Sigmoid colon (tissue), 7 donors: ENCODE results near the gene KMT2D. TPM values are rescaled to one million over a fixed set of nuclear protein-coding genes. Genes with fewer than 3 reads are reported as not detected.

Experiments used
- DNase-seq: peaks from one replicate; pipeline ENCODE4 v3.0.0-alpha.2; 2019
- H3K27ac ChIP-seq, 4 donors: fragments of 200-600 bp; sonication (generic); one replicate each; pipeline ENCODE4 v1.5.1; 2016 to 2019; ENCODE audit warnings: mild to moderate bottlenecking in 1 of 4
- H3K27me3 ChIP-seq, 3 donors: fragments of 200-600 bp; sonication (generic); one replicate each; pipeline ENCODE4 v1.5.1; 2019; ENCODE audit warnings: mild to moderate bottlenecking in 1 of 3
- H3K36me3 ChIP-seq, 4 donors: fragments of 200-600 bp; sonication (generic); one replicate each; pipeline ENCODE4 v1.5.1; 2016 to 2019
- H3K4me1 ChIP-seq, 4 donors: fragments of 200-600 bp; sonication (generic); one replicate each; pipeline ENCODE4 v1.5.1; 2017 to 2019
- H3K4me3 ChIP-seq, 4 donors: fragments of 200-600 bp; sonication (generic); one replicate each; pipeline ENCODE4 v1.5.1; 2017 to 2019; ENCODE audit warnings: mild to moderate bottlenecking in 2 of 4, moderate library complexity in 1 of 4
- H3K9me3 ChIP-seq, 4 donors: fragments of 200-600 bp in 3 of 4; sonication (generic) in 3 of 4; one replicate each; pipeline versions ENCODE4 v1.5.1 to v1.6.1; 2013 to 2019
- EP300 ChIP-seq, 4 donors: sonication (generic); formaldehyde crosslinking; IDR thresholded peaks; one replicate each; pipeline ENCODE4 v1.6.1; 2017; ENCODE audit warnings: antibody characterized with exemption in 4 of 4
- POLR2A ChIP-seq, 2 donors: fragments of 450-650 bp; IDR thresholded peaks; one replicate each; pipeline ENCODE4 v1.6.1; 2016; ENCODE audit warnings: antibody characterized with exemption in 2 of 2, mild to moderate bottlenecking in 2 of 2, moderate library complexity in 2 of 2
- POLR2AphosphoS5 ChIP-seq, 4 donors: sonication (generic); formaldehyde crosslinking; IDR thresholded peaks; one replicate each; pipeline ENCODE4 v1.6.1; 2017; ENCODE audit warnings: antibody characterized with exemption in 4 of 4
- WGBS, 2 donors: extraction: QIAGEN DNeasy Blood & Tissue Kit; methylation state at CpG; one replicate each; pipeline ENCODE4 v1.1.7; 2013; 5-methylcytosine and 5-hydroxymethylcytosine counted together
- intact Hi-C: fragments of 100-400 bp; cut with DNase I; formaldehyde crosslinking; loops from one replicate; pipeline ENCODE4 v1.15.1; 2023
- polyA plus RNA-seq, 3 donors: library from polyadenylated mRNA; stranded (reverse); fragments of 200-250 nt; gene quantifications; one replicate each; pipeline ENCODE4 v1.2.3, GENCODE V29; 2013
- total RNA-seq, 4 donors: library from RNA; depleted of rRNA; stranded (reverse); fragments of >200 nt; gene quantifications; one replicate each; pipeline ENCODE4 v1.1.0, GENCODE V29; 2016
- TF ChIP-seq, protein P1 (sequence below), 4 experiments: fragments of 450-650 bp in 3 of 4; fragments of 200-600 bp in 1 of 4; IDR thresholded peaks; one replicate each; pipeline ENCODE4 v1.5.1; 2016 to 2019; ENCODE audit warnings: antibody characterized with exemption in 4 of 4, mild to moderate bottlenecking in 3 of 4, moderate library complexity in 2 of 4
- donor health status: healthy with polysubstance abuse.
- donor health status: Bipolar disorder and iron deficiency.
- donor health status: healthy.

KMT2D gene
- total and polyA plus RNA-seq, 7 donors: 1.8 to 61.8 (median 23.7) TPM

- intact Hi-C loops: no loop called here
- H3K4me1 ChIP-seq: peaks cover 0 to 14% (median 6%) of the 10 kb centered on the region in 4 donors
- WGBS, 2 donors: 95 to 96% methylated on average over 2 of the region's 2 CpGs
- no peaks in the 10 kb centered on the region for H3K27me3 ChIP-seq
- no peak for DNase-seq
- H3K9me3 ChIP-seq: no peaks in the 10 kb centered on the region
- H3K36me3 ChIP-seq: peaks cover 49 to 84% (median 71%) of the 10 kb centered on the region in 4 donors
- no peak overlapping the region for H3K27ac ChIP-seq
- H3K4me3 ChIP-seq: no peak overlapping the region
- TF ChIP-seq POLR2AphosphoS5 (IDR thresholded peaks at IDR 0.05) (no peak), POLR2A (IDR thresholded peaks at IDR 0.05) (no peak), EP300 (IDR thresholded peaks at IDR 0.05) (no peak)
- TF ChIP-seq, protein P1, sequence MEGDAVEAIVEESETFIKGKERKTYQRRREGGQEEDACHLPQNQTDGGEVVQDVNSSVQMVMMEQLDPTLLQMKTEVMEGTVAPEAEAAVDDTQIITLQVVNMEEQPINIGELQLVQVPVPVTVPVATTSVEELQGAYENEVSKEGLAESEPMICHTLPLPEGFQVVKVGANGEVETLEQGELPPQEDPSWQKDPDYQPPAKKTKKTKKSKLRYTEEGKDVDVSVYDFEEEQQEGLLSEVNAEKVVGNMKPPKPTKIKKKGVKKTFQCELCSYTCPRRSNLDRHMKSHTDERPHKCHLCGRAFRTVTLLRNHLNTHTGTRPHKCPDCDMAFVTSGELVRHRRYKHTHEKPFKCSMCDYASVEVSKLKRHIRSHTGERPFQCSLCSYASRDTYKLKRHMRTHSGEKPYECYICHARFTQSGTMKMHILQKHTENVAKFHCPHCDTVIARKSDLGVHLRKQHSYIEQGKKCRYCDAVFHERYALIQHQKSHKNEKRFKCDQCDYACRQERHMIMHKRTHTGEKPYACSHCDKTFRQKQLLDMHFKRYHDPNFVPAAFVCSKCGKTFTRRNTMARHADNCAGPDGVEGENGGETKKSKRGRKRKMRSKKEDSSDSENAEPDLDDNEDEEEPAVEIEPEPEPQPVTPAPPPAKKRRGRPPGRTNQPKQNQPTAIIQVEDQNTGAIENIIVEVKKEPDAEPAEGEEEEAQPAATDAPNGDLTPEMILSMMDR (IDR thresholded peaks at IDR 0.05): no peak
Observed at GRCh38 chr12:49023812-49024211, 36.8 kb downstream of the KMT2D start.

- 94 to 95% methylated on average over 15 of the region's 15 CpGs for WGBS, 2 donors
- TF ChIP-seq, protein P1 (IDR thresholded peaks at IDR 0.05): no peak
- TF ChIP-seq POLR2A (IDR thresholded peaks at IDR 0.05): no peak
- TF ChIP-seq POLR2AphosphoS5 (IDR thresholded peaks at IDR 0.05): no peak
- TF ChIP-seq EP300 (IDR thresholded peaks at IDR 0.05): no peak
- H3K9me3 ChIP-seq: no peaks in the 10 kb centered on the region
- no peak overlapping the region for H3K27ac ChIP-seq
- H3K4me3 ChIP-seq: no peak overlapping the region
- H3K36me3 ChIP-seq: peaks cover 47 to 72% (median 61%) of the 10 kb centered on the region in 4 donors
- peaks cover 0 to 19% (median 11%) of the 10 kb centered on the region in 4 donors for H3K4me1 ChIP-seq
- no peaks in the 10 kb centered on the region for H3K27me3 ChIP-seq
- intact Hi-C loops: no loop called here
- DNase-seq: no peak
Observed at GRCh38 chr12:49022558-49023178, 37.9 kb downstream of the KMT2D start.

GRCh38 chr12:49021292-49021915 lies 39.2 kb downstream of the KMT2D start:
- H3K36me3 ChIP-seq: peaks cover 34 to 60% (median 48%) of the 10 kb centered on the region in 4 donors
- H3K9me3 ChIP-seq: no peaks in the 10 kb centered on the region
- intact Hi-C loops: no loop called here
- TF ChIP-seq EP300 (IDR thresholded peaks at IDR 0.05) (no peak), POLR2A (IDR thresholded peaks at IDR 0.05) (no peak), POLR2AphosphoS5 (IDR thresholded peaks at IDR 0.05) (no peak)
- TF ChIP-seq, protein P1 (IDR thresholded peaks at IDR 0.05): no peak
- WGBS, 2 donors: 81 to 87% methylated on average over 11 of the region's 11 CpGs
- DNase-seq: no peak
- H3K27me3 ChIP-seq: no peaks in the 10 kb centered on the region
- no peak overlapping the region for H3K4me3 ChIP-seq
- H3K27ac ChIP-seq: no peak overlapping the region
- peaks cover 0 to 29% (median 18%) of the 10 kb centered on the region in 4 donors for H3K4me1 ChIP-seq

- TF ChIP-seq, protein P1 (IDR thresholded peaks at IDR 0.05): no peak
- TF ChIP-seq POLR2A (IDR thresholded peaks at IDR 0.05) (no peak), POLR2AphosphoS5 (IDR thresholded peaks at IDR 0.05) (no peak), EP300 (IDR thresholded peaks at IDR 0.05) (no peak)
- H3K9me3 ChIP-seq: no peaks in the 10 kb centered on the region
- peaks cover 29 to 50% (median 39%) of the 10 kb centered on the region in 4 donors for H3K36me3 ChIP-seq
- 86 to 91% methylated on average over 6 of the region's 6 CpGs for WGBS, 2 donors
- intact Hi-C loops: no loop called here
- no peaks in the 10 kb centered on the region for H3K27me3 ChIP-seq
- H3K4me1 ChIP-seq: peaks cover 0 to 29% (median 18%) of the 10 kb centered on the region in 4 donors
- no peak for DNase-seq
- no peak overlapping the region for H3K4me3 ChIP-seq
- peak overlapping the region in 1 of 4 donors; percentile 92 for H3K27ac ChIP-seq
Observed at GRCh38 chr12:49020441-49020840, 40.2 kb downstream of the KMT2D start.
